Suprapubic skin (tissue), 3 donors: ENCODE measurements around the gene ZNF407.

ENCODE experiments used
- EP300 ChIP-seq: sonication (generic); formaldehyde crosslinking; IDR thresholded peaks from one replicate; pipeline ENCODE4 v1.6.1; 2017; ENCODE audit warnings: antibody characterized with exemption
- TF ChIP-seq, protein P1 (sequence below), 2 donors: fragments of 200-600 bp in 1 of 2; fragments of 450-650 bp in 1 of 2; sonication (generic) in 1 of 2; IDR thresholded peaks; one replicate each; pipeline ENCODE4 v1.5.1; 2016 to 2019; ENCODE audit warnings: antibody characterized with exemption in 2 of 2, mild to moderate bottlenecking in 1 of 2, moderate library complexity in 1 of 2

- TF ChIP-seq, protein P1, sequence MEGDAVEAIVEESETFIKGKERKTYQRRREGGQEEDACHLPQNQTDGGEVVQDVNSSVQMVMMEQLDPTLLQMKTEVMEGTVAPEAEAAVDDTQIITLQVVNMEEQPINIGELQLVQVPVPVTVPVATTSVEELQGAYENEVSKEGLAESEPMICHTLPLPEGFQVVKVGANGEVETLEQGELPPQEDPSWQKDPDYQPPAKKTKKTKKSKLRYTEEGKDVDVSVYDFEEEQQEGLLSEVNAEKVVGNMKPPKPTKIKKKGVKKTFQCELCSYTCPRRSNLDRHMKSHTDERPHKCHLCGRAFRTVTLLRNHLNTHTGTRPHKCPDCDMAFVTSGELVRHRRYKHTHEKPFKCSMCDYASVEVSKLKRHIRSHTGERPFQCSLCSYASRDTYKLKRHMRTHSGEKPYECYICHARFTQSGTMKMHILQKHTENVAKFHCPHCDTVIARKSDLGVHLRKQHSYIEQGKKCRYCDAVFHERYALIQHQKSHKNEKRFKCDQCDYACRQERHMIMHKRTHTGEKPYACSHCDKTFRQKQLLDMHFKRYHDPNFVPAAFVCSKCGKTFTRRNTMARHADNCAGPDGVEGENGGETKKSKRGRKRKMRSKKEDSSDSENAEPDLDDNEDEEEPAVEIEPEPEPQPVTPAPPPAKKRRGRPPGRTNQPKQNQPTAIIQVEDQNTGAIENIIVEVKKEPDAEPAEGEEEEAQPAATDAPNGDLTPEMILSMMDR (IDR thresholded peaks at IDR 0.05) = no peak
- no peak for TF ChIP-seq EP300
Observed at GRCh38 chr18:75033516-75033915, 435.8 kb downstream of the ZNF407 start.
